Naive thymus-derived CD4-positive, alpha-beta T cell (primary cell): ENCODE data around the gene MAMLD1. TPM values are rescaled to one million over a fixed set of nuclear protein-coding genes. Genes with fewer than 3 reads are reported as not detected.

ENCODE experiments used
- ATAC-seq: fragments of 150-1000 bp; cut with Tn5 transposase; 2 replicates; pipeline ENCODE4 v1.10.0; 2021; ENCODE audit warnings: mild to moderate bottlenecking, moderate library complexity
- CTCF ChIA-PET: fragments of 350-600 bp; sonication (Branson Sonifier 250); formaldehyde crosslinking; loops from one replicate; lab custom pipeline; 2021; ENCODE audit warnings: antibody characterized with exemption; lab: Charles Lee
- POLR2A ChIA-PET: fragments of 350-600 bp; sonication (Branson Sonifier 250); formaldehyde crosslinking; loops from one replicate; lab custom pipeline; 2021; ENCODE audit warnings: antibody characterized with exemption, inconsistent platforms; lab: Charles Lee
- DNase-seq, 9 donors: peaks; one replicate each; pipeline versions ENCODE4 v3.0.0 to v3.0.0-alpha.2; 2020 to 2022; ENCODE audit warnings: mixed read lengths in 1 of 9
- H3K27ac ChIP-seq: one replicate; pipeline ENCODE4 v1.7.0; 2013; ENCODE audit warnings: mild to moderate bottlenecking, low read depth, low read length, moderate library complexity
- H3K27me3 ChIP-seq, 2 donors: one replicate each; pipeline ENCODE4 v1.7.0; 2013; ENCODE audit warnings: low read length in 2 of 2, mild to moderate bottlenecking in 2 of 2, moderate library complexity in 2 of 2; ENCODE audit not compliant: control insufficient read depth in 2 of 2, insufficient read depth in 2 of 2
- H3K36me3 ChIP-seq, 3 experiments: 1 replicate in 2 of 3; 2 replicates in 1 of 3; pipeline ENCODE4 v1.7.0; 2013; ENCODE audit warnings: low read length in 3 of 3, mild to moderate bottlenecking in 3 of 3, moderate library complexity in 1 of 3; ENCODE audit not compliant: insufficient read depth in 3 of 3, control insufficient read depth in 2 of 3
- H3K4me1 ChIP-seq, 2 donors: one replicate each; pipeline ENCODE4 v1.7.0; 2013; ENCODE audit warnings: low read length in 2 of 2, mild to moderate bottlenecking in 2 of 2, moderate library complexity in 1 of 2; ENCODE audit not compliant: control insufficient read depth in 2 of 2, insufficient read depth in 2 of 2
- H3K4me3 ChIP-seq: 2 replicates; pipeline ENCODE4 v1.7.0; 2013; ENCODE audit warnings: mild to moderate bottlenecking, low read length
- H3K9me3 ChIP-seq, 3 experiments: 1 replicate in 2 of 3; 2 replicates in 1 of 3; pipeline ENCODE4 v1.7.0; 2013; ENCODE audit warnings: low read length in 3 of 3; ENCODE audit not compliant: control insufficient read depth in 2 of 3
- H3K27ac Mint-ChIP-seq, 9 donors: one replicate each; pipeline ENCODE4 v1.8.0; 2020 to 2022; ENCODE audit warnings: mixed read lengths in 9 of 9, mild to moderate bottlenecking in 8 of 9, moderate library complexity in 5 of 9, inconsistent platforms in 2 of 9
- H3K27me3 Mint-ChIP-seq, 5 donors: one replicate each; pipeline ENCODE4 v1.8.0; 2021 to 2022; ENCODE audit warnings: mixed read lengths in 5 of 5, mild to moderate bottlenecking in 1 of 5
- H3K36me3 Mint-ChIP-seq, 5 donors: one replicate each; pipeline ENCODE4 v1.8.0; 2020 to 2022; ENCODE audit warnings: mixed read lengths in 5 of 5, mild to moderate bottlenecking in 3 of 5, inconsistent platforms in 1 of 5
- H3K4me1 Mint-ChIP-seq, 7 donors: one replicate each; pipeline ENCODE4 v1.8.0; 2020 to 2022; ENCODE audit warnings: mixed read lengths in 7 of 7, mild to moderate bottlenecking in 3 of 7, inconsistent platforms in 1 of 7
- H3K4me3 Mint-ChIP-seq, 10 donors: one replicate each; pipeline ENCODE4 v1.8.0; 2020 to 2022; ENCODE audit warnings: mild to moderate bottlenecking in 10 of 10, mixed read lengths in 10 of 10, moderate library complexity in 6 of 10, inconsistent platforms in 2 of 10
- H3K9me3 Mint-ChIP-seq, 11 donors: one replicate each; pipeline ENCODE4 v1.8.0; 2020 to 2022; ENCODE audit warnings: mixed read lengths in 11 of 11, mild to moderate bottlenecking in 4 of 11, inconsistent platforms in 1 of 11, moderate library complexity in 1 of 11
- intact Hi-C, 2 donors: fragments of 100-400 bp; cut with micrococcal nuclease; formaldehyde crosslinking; loops; one replicate each; pipeline ENCODE4 v1.15.1; 2023
- polyA plus RNA-seq, 2 donors: library from polyadenylated mRNA; unstranded; fragments of 300-500 nt; fragmentation: Illumina TruSeq; gene quantifications; one replicate each; pipeline ENCODE4 v1.2.3, GENCODE V29; 2021
- total RNA-seq, 6 experiments: library from RNA in 5 of 6; stranded (reverse) in 5 of 6; gene quantifications; 1 replicate in 5 of 6; 2 replicates in 1 of 6; pipeline ENCODE4 v1.2.3 and lab custom pipeline; 2021 to 2026

MAMLD1 gene
- total and polyA plus RNA-seq, 7 experiments from 2014 or later, result 0.13 to 8.9 (median 0.36) TPM; not detected in 1

DNA sequence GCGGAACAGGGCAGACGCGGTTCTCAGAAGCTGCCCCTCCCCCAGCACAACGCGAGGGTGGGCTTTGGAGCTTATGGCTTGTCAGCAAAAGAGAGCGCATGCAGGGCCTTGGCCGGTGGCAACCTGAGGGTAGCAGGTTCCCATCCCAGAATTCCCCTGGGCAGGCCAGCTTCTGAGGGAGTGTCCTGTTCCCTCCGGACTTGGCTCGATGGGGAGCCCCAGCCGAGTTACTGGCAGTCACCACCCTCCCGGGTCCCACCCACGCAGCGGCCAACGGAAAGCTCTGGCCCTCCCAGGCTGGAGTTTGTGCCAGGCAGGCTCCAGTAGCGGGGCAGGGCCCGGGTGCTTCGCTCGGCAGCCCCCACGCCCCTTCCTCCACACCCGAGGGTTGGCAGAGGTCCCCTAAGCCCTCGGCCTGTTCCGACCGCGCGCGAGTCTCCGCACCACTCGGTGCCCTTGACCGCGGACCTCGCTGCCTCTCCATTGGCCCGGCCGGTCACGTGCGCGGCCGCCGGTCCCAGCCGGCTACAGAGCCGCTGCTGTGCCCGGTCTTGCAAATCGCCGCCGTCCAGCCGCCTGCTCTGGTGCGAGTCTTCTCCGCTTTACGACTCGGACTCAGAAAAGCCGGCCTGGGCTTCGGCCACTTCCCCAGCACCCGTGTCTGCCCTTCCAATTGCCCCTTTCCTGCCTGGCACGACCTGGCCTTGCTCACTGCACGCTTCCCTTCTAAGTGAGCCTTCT is 184.4 kb downstream of the MAMLD1 start:
- Mint-ChIP-seq H3K27ac (peak overlapping the region in 7 of 9 donors; percentile 52 to 96 (median 82)), H3K4me1 (peaks cover 10 to 35% (median 24%) of the 10 kb centered on the region in 7 donors), H3K4me3 (peak overlapping the region; percentile 74 to 91 (median 82)), H3K9me3 (peaks cover 0 to 1% (median 0%) of the 10 kb centered on the region in 11 donors), H3K27me3 (no peaks in the 10 kb centered on the region), H3K36me3 (no peaks in the 10 kb centered on the region)
- POLR2A ChIA-PET, result interaction anchor here (1.3 to 5.3 kb wide), 3 partner anchors 21 to 146 kb away, joined by 3 to 52 read pairs (median 10); partner anchors contain the start of genes MTM1 and MTMR1
- DNase-seq (peak in 1 of 9 donors; percentile 25), ATAC-seq (peak; percentile 53)
- CTCF ChIA-PET, result interaction anchor here (1.9 kb wide), 1 partner anchor 39 kb away, joined by 6 read pairs; no protein-coding TSS in a partner anchor
- peak overlapping the region; percentile 14 for H3K27ac ChIP-seq
- H3K36me3 ChIP-seq, result no peaks in the 10 kb centered on the region
- H3K9me3 ChIP-seq, result no peaks in the 10 kb centered on the region
- peak overlapping the region; percentile 43 for H3K4me3 ChIP-seq
- H3K27me3 ChIP-seq, result no peaks in the 10 kb centered on the region
- intact Hi-C loops, result loop anchor here (2.0 to 5.0 kb wide), 6 partner anchors 21 to 350 kb away; partner anchors contain the start of genes CD99L2 (in 1 of the 2), MAMLD1 (in 1 of the 2) and MTM1 (in 1 of the 2)
- H3K4me1 ChIP-seq, result peaks cover 11 to 13% of the 10 kb centered on the region in 2 donors

DNA sequence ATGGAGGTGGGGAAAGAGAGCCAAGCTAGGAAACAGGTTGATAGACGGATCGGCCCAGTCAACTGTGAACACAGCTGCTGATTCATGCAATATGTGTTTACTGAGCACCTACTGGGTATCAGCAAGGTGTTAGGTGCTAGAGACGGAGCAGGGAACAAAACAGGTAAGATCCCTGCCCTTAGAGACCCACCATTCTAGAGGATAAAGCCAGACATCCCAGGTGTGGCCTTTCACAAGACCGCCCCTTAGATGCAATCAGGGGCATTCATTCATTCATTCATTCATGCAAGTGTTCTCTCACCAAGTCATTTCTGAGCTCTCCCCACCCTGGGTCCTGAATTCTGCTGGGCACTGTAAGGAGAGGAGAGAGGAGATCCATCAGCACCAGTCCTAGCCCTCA is 185.1 kb downstream of the MAMLD1 start:
- peak overlapping the region; percentile 54 to 91 (median 79) for H3K4me3 Mint-ChIP-seq
- no peaks in the 10 kb centered on the region for H3K27me3 ChIP-seq
- H3K4me1 Mint-ChIP-seq, result peaks cover 10 to 35% (median 24%) of the 10 kb centered on the region in 7 donors
- H3K9me3 ChIP-seq, result no peaks in the 10 kb centered on the region
- H3K36me3 Mint-ChIP-seq, result no peaks in the 10 kb centered on the region
- H3K4me1 ChIP-seq, result peaks cover 11 to 13% of the 10 kb centered on the region in 2 donors
- ATAC-seq, result no peak
- no peak overlapping the region for H3K27ac ChIP-seq
- CTCF ChIA-PET, result interaction anchor here (0.5 to 1.5 kb wide), 2 partner anchors 22 to 23 kb away, joined by 3 read pairs; no protein-coding TSS in a partner anchor
- H3K36me3 ChIP-seq, result no peaks in the 10 kb centered on the region
- DNase-seq, result no peak
- H3K4me3 ChIP-seq, result no peak overlapping the region
- intact Hi-C loops, result loop anchor here (5.0 kb wide), 5 partner anchors 39 to 349 kb away; partner anchors contain the start of genes CD99L2 (in 1 of the 2) and MAMLD1 (in 1 of the 2)
- peaks cover 0 to 1% (median 0%) of the 10 kb centered on the region in 11 donors for H3K9me3 Mint-ChIP-seq
- no peaks in the 10 kb centered on the region for H3K27me3 Mint-ChIP-seq
- POLR2A ChIA-PET, result interaction anchor here (5.3 kb wide), 1 partner anchor 21 kb away, joined by 52 read pairs; the partner anchor contains the start of gene MTM1
- peak overlapping the region in 6 of 9 donors; percentile 27 to 82 (median 66) for H3K27ac Mint-ChIP-seq

DNA sequence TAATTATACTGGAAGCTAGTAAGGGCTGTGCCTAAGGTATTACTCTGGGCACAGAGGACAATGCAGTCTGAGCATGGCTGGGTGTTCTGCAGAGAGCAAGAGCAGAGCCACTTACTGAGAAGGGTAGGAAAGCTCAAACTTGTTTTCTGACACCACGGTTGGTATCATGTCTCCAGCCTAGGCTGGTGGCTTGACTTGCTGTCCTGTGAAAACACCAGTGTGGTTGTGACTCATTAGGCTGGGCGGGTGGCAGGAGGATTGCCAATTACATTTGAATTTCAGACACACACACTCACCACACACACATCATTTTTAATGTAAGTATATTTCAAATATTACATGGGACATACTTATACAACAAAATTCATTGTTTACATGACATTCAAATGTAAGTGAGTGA is 185.6 kb downstream of the MAMLD1 start:
- intact Hi-C loops, result loop anchor here (5.0 kb wide), 5 partner anchors 39 to 349 kb away; partner anchors contain the start of genes CD99L2 (in 1 of the 2) and MAMLD1 (in 1 of the 2)
- Mint-ChIP-seq H3K27me3 (no peaks in the 10 kb centered on the region), H3K4me3 (peak overlapping the region in 5 of 10 donors; percentile 30 to 84 (median 78)), H3K27ac (peak overlapping the region in 1 of 9 donors; percentile 4), H3K9me3 (peaks cover 0 to 1% (median 0%) of the 10 kb centered on the region in 11 donors), H3K36me3 (no peaks in the 10 kb centered on the region), H3K4me1 (peaks cover 10 to 35% (median 24%) of the 10 kb centered on the region in 7 donors)
- CTCF ChIA-PET, result interaction anchor here (0.5 to 1.5 kb wide), 2 partner anchors 21 to 23 kb away, joined by 3 read pairs; no protein-coding TSS in a partner anchor
- Histone ChIP-seq H3K4me3 (no peak overlapping the region), H3K27ac (no peak overlapping the region), H3K36me3 (no peaks in the 10 kb centered on the region), H3K9me3 (no peaks in the 10 kb centered on the region), H3K4me1 (peaks cover 11 to 13% of the 10 kb centered on the region in 2 donors), H3K27me3 (no peaks in the 10 kb centered on the region)
- POLR2A ChIA-PET, result interaction anchor here (5.3 kb wide), 1 partner anchor 20 kb away, joined by 52 read pairs; the partner anchor contains the start of gene MTM1
- DNase-seq (no peak), ATAC-seq (no peak)

DNA sequence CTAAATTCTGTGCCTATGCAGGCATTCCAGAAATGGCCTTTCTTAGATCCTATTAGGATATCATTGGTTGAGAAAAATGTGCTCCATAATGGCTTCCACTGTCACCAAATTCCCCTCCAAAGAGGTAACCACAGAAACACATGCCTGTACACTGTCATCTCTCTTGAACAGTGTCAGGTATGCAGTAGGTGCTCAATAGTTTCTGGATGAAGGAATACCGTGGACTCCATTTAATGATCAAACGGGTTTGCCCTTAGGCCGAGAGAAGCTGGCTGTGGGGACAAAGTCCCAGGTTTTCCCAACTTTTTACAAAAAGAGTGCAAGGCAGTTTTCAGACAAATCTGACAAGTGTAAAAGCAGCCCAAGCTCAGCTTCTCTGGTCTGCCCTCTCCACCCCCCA is 188.8 kb downstream of the MAMLD1 start:
- Histone ChIP-seq H3K27me3 (no peaks in the 10 kb centered on the region), H3K4me1 (peaks cover 3% of the 10 kb centered on the region in 2 donors), H3K36me3 (no peaks in the 10 kb centered on the region), H3K4me3 (no peak overlapping the region), H3K27ac (no peak overlapping the region), H3K9me3 (no peaks in the 10 kb centered on the region)
- ChIA-PET POLR2A (no interaction called here), CTCF (no interaction called here)
- H3K4me1 Mint-ChIP-seq, result peaks cover under 1 to 18% (median 13%) of the 10 kb centered on the region in 7 donors
- ATAC-seq, result no peak
- no peak overlapping the region for H3K4me3 Mint-ChIP-seq
- no peak for DNase-seq
- H3K9me3 Mint-ChIP-seq, result peaks cover 0 to 1% (median 0%) of the 10 kb centered on the region in 11 donors
- intact Hi-C loops, result no loop called here
- no peak overlapping the region for H3K27ac Mint-ChIP-seq
- peaks cover 0 to 5% (median 0%) of the 10 kb centered on the region in 5 donors for H3K36me3 Mint-ChIP-seq
- H3K27me3 Mint-ChIP-seq, result peaks cover 0 to 1% (median 0%) of the 10 kb centered on the region in 5 donors

DNA sequence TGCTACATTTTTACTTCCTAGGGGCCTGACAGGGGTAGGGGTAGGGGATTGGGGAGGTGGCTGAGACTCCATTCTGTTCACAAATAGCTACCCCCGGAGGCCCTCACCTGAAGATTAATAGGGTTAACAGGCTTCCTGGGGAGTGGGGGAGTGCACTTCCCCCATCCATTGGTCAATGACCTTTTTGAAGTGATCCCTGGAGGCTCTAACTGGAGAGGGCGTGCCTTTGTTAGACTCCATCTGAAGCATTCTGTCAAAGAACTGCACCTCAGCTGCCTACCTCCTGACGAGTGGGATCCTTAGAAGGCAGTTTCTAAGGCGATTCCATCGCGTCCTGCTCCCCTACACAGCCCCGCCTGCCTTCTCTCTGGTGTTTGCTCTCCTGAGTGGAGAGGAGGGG is 195.3 kb downstream of the MAMLD1 start:
- Mint-ChIP-seq H3K27ac (no peak overlapping the region), H3K9me3 (no peaks in the 10 kb centered on the region), H3K4me1 (no peaks in the 10 kb centered on the region), H3K27me3 (peaks cover 0 to 5% (median 0%) of the 10 kb centered on the region in 5 donors), H3K36me3 (peaks cover 0 to 5% (median 0%) of the 10 kb centered on the region in 5 donors), H3K4me3 (no peak overlapping the region)
- Histone ChIP-seq H3K4me3 (no peak overlapping the region), H3K36me3 (no peaks in the 10 kb centered on the region), H3K4me1 (no peaks in the 10 kb centered on the region), H3K27me3 (no peaks in the 10 kb centered on the region), H3K9me3 (no peaks in the 10 kb centered on the region), H3K27ac (no peak overlapping the region)
- CTCF ChIA-PET, result no interaction called here
- POLR2A ChIA-PET, result interaction anchor here (1.0 kb wide), 1 partner anchor 10 kb away, joined by 3 read pairs; the partner anchor contains the start of gene MTM1
- ATAC-seq (no peak), DNase-seq (no peak)
- intact Hi-C loops, result no loop called here
